Metanephros (tissue), 1 donor: ENCODE data around the gene SFR1. TPM values are rescaled to one million over a fixed set of nuclear protein-coding genes. Genes with fewer than 3 reads are reported as not detected.

Experiments used
- total RNA-seq: library from RNA; depleted of rRNA; stranded (reverse); fragments of >200 nt; gene quantifications from one replicate; pipeline ENCODE4 v1.2.3, GENCODE V29; 2014

The SFR1 gene, protein sequence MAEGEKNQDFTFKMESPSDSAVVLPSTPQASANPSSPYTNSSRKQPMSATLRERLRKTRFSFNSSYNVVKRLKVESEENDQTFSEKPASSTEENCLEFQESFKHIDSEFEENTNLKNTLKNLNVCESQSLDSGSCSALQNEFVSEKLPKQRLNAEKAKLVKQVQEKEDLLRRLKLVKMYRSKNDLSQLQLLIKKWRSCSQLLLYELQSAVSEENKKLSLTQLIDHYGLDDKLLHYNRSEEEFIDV
- total RNA-seq = 6.1 TPM

DNA sequence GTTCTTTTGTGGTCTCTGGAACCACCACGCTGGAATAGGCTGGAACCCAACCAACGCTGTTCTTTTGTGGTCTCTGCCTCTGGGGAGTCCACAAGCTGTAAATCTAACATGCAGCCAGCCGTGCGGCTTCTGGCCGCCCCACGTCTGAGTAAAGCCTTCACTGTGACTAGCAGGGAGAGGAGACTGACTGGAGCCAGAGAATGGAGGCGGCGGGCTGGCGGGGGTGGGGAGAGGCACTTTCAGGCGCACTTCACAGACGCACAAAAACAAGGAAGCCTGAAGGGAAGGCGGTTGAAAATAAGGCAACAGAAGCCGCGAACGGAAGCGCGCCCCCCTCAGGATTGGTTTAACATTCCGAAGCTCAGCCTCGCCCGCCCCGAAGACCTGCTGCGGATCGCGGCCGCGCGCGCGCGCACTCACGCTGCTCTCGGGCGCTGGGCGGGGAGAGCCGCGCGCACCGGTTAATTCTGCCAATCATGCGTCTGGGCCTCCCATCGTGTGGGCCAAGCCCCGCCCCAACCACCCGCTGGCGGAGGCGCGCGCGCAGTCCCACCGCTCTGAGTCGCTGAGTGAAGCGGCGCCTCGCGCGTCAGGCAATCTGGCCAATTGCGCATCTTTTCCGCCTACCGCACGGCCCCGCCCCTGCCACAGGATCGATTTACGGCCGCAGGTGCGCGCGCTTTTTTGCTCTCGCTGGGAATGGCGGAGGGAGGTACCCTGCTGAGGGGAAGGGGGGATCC, at the start of gene SFR1:
Gene SFR1, plus strand, starts transcription at position 687 of the 740 bp plus-strand sequence. Its CDS starts 13 bp downstream, at position 700.

DNA sequence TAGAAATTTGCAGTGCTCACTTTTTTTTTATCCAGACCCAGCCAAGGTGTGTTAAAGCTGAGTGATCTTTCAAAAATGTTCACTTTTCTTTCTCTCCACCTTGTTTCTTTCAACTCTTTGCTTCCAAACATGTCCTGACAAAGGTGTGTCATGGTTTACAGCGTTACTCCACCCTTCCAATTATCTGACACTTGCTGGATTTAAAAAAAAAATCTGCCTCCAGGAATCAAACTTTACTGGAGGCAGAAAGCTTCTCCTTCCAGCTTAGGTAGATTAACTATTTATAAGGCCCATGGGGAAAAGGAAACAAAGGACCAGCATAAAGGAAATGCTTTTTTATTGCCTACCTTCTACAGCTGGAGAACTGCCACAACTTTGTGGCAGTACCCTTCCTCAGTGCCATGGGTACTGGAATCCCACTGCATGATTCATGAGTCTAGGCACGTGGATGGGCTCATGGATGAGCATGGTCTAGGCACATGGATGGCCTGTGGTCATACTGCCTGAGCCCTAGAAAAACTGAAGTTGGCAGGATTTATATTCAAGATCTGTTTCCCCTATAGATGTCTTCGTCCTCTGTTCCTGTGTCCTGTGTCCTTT, 36.1 kb upstream of the SFR1 start, which contains the start of gene COL17A1:
Gene COL17A1, minus strand, starts transcription at position 80 of the 600 bp plus-strand sequence. CDS start 5,207 bp downstream, outside the sequence.

Other genes starting within 250 kb of the SFR1 start
- gene STN1, start 204.0 kb upstream of the SFR1 start, total RNA-seq = 27.9 TPM
- 40.2 TPM for gene SLK, start 155.0 kb upstream of the SFR1 start, total RNA-seq
- 1.2 TPM for gene COL17A1, start 36.3 kb upstream of the SFR1 start, total RNA-seq
- 12.3 TPM for gene CFAP43, start 110.2 kb downstream of the SFR1 start, total RNA-seq
- 50.7 TPM for gene GSTO1, start 132.7 kb downstream of the SFR1 start, total RNA-seq
- 13.5 TPM for gene GSTO2, start 147.0 kb downstream of the SFR1 start, total RNA-seq
- 40.2 TPM for gene ITPRIP, start 216.3 kb downstream of the SFR1 start, total RNA-seq
- gene CFAP58, start 231.7 kb downstream of the SFR1 start, total RNA-seq = 0.35 TPM